H1 (cell line): ENCODE results near the gene AAGAB. TPM values are rescaled to one million over a fixed set of nuclear protein-coding genes. Genes with fewer than 3 reads are reported as not detected.

Experiments used
- CTCF ChIA-PET: fragments of 300-600 bp; sonication (Branson Sonifier 250); formaldehyde crosslinking; loops from one replicate; lab custom pipeline; 2021; ENCODE audit not compliant: partially characterized antibody; lab: Charles Lee
- POLR2A ChIA-PET: fragments of 300-600 bp; sonication (Branson Sonifier 250); formaldehyde crosslinking; loops from one replicate; lab custom pipeline; 2021; ENCODE audit warnings: inconsistent platforms; ENCODE audit not compliant: partially characterized antibody; lab: Charles Lee
- DNase-seq, 2 experiments: peaks; one replicate each; pipeline versions ENCODE4 v3.0.0 to v3.0.0-alpha.2; 2010 to 2022; ENCODE audit warnings: low spot score in 2 of 2, low read depth in 1 of 2, mixed read lengths in 1 of 2
- FAIRE-seq: peaks from 2 replicates; lab custom pipeline; 2011; peaks lifted over from hg19 to GRCh38; lab: Jason Lieb, UNC
- H2AFZ ChIP-seq: 2 replicates; pipeline ENCODE4 v1.8.1; 2012; ENCODE audit warnings: low read length, inconsistent platforms
- H2AK5ac ChIP-seq: 2 replicates; pipeline ENCODE4 v1.6.1; 2013; ENCODE audit warnings: low read depth, low read length
- H2BK120ac ChIP-seq: replicated peaks from 2 replicates; pipeline ENCODE3; 2013; ENCODE audit warnings: low read depth, low read length, inconsistent platforms
- H2BK12ac ChIP-seq: 2 replicates; pipeline ENCODE4 v1.6.1; 2013; ENCODE audit warnings: low read depth, low read length
- H2BK15ac ChIP-seq: 2 replicates; pipeline ENCODE4 v1.6.1; 2013; ENCODE audit warnings: low read length
- H2BK20ac ChIP-seq: 2 replicates; pipeline ENCODE4 v1.6.1; 2013; ENCODE audit warnings: low read length
- H2BK5ac ChIP-seq: 2 replicates; pipeline ENCODE4 v1.6.1; 2013; ENCODE audit warnings: low read depth, low read length
- H3K14ac ChIP-seq: 2 replicates; pipeline ENCODE4 v1.6.1; 2013; ENCODE audit warnings: inconsistent platforms; ENCODE audit not compliant: insufficient read length
- H3K18ac ChIP-seq: 2 replicates; pipeline ENCODE4 v1.6.1; 2013; ENCODE audit warnings: low read length; ENCODE audit errors: extremely low read depth
- H3K23ac ChIP-seq: 2 replicates; pipeline ENCODE4 v1.6.1; 2013; ENCODE audit warnings: inconsistent platforms; ENCODE audit not compliant: insufficient read length
- H3K23me2 ChIP-seq: 2 replicates; pipeline ENCODE4 v1.6.1; 2013; ENCODE audit warnings: low read depth, low read length
- H3K27ac ChIP-seq: 2 replicates; pipeline ENCODE4 v1.6.1; 2011; ENCODE audit warnings: low read depth, low read length, inconsistent platforms
- H3K27me3 ChIP-seq, 4 experiments: replicated peaks in 1 of 4; 1 replicate in 1 of 4; 2 replicates in 3 of 4; pipeline versions ENCODE4 v1.6.1 to v1.8.1; 2011 to 2013; ENCODE audit warnings: low read length in 3 of 4, mild to moderate bottlenecking in 3 of 4, inconsistent platforms in 2 of 4, mixed read lengths in 2 of 4, moderate library complexity in 1 of 4; ENCODE audit not compliant: control insufficient read depth in 3 of 4, insufficient read depth in 3 of 4; ENCODE audit errors: extremely low read depth in 1 of 4
- H3K36me3 ChIP-seq, 4 experiments: 2 replicates each; pipeline versions ENCODE4 v1.6.1 to v1.8.1; 2011 to 2013; ENCODE audit warnings: mild to moderate bottlenecking in 4 of 4, low read length in 3 of 4, moderate library complexity in 2 of 4, control low read depth in 1 of 4, inconsistent platforms in 1 of 4; ENCODE audit not compliant: insufficient read depth in 4 of 4, control insufficient read depth in 2 of 4
- H3K4ac ChIP-seq: replicated peaks from 2 replicates; pipeline ENCODE3; 2013; ENCODE audit warnings: low read length, low read depth, mixed read lengths, inconsistent platforms; ENCODE audit not compliant: insufficient read length
- H3K4me1 ChIP-seq, 4 experiments: replicated peaks in 1 of 4; 1 replicate in 1 of 4; 2 replicates in 3 of 4; pipeline versions ENCODE4 v1.6.1 to v1.8.1; 2011 to 2013; ENCODE audit warnings: low read length in 3 of 4, inconsistent platforms in 2 of 4, mixed read lengths in 1 of 4; ENCODE audit not compliant: insufficient read depth in 4 of 4, control insufficient read depth in 3 of 4
- H3K4me2 ChIP-seq, 2 experiments: 2 replicates each; pipeline versions ENCODE4 v1.6.1 to v1.8.1; 2011 to 2013; ENCODE audit warnings: low read depth in 2 of 2, low read length in 2 of 2, control low read depth in 1 of 2, inconsistent platforms in 1 of 2, mild to moderate bottlenecking in 1 of 2; ENCODE audit not compliant: insufficient read depth in 1 of 2
- H3K4me3 ChIP-seq, 4 experiments: fragments of 200-600, 300-600 bp in 1 of 4; sonication (generic), shearing (Covaris generic), sonication (Bioruptor Twin) in 1 of 4; 2 replicates each; pipeline versions ENCODE4 v1.5.1 to v1.8.1; 2011 to 2016; ENCODE audit warnings: low read length in 4 of 4, low read depth in 3 of 4, control low read depth in 2 of 4, inconsistent platforms in 2 of 4, mild to moderate bottlenecking in 2 of 4, mixed read lengths in 1 of 4, moderate library complexity in 1 of 4; ENCODE audit not compliant: insufficient read depth in 2 of 4; ENCODE audit errors: extremely low read depth in 1 of 4
- H3K56ac ChIP-seq: replicated peaks from 2 replicates; pipeline ENCODE3; 2013; ENCODE audit warnings: low read depth, mild to moderate bottlenecking, mixed read lengths, low read length, inconsistent platforms; ENCODE audit not compliant: insufficient read length
- H3K79me1 ChIP-seq: 2 replicates; pipeline ENCODE4 v1.6.1; 2013; ENCODE audit warnings: low read depth, low read length, control low read depth
- H3K79me2 ChIP-seq, 2 experiments: 2 replicates each; pipeline versions ENCODE4 v1.6.1 to v1.8.1; 2012 to 2013; ENCODE audit warnings: low read length in 2 of 2, mild to moderate bottlenecking in 2 of 2, inconsistent platforms in 1 of 2; ENCODE audit not compliant: insufficient read depth in 2 of 2, control insufficient read depth in 1 of 2
- H3K9ac ChIP-seq, 4 experiments: replicated peaks in 1 of 4; 1 replicate in 1 of 4; 2 replicates in 3 of 4; pipeline versions ENCODE4 v1.6.1 to v1.8.1; 2011 to 2013; ENCODE audit warnings: low read depth in 3 of 4, low read length in 3 of 4, control low read depth in 2 of 4, mild to moderate bottlenecking in 2 of 4, moderate library complexity in 2 of 4, inconsistent platforms in 1 of 4; ENCODE audit errors: extremely low read depth in 1 of 4
- H3K9me3 ChIP-seq, 2 experiments: 2 replicates each; pipeline versions ENCODE4 v1.6.1 to v1.8.1; 2012 to 2013; ENCODE audit warnings: mild to moderate bottlenecking in 2 of 2, moderate library complexity in 2 of 2, control low read depth in 1 of 2, inconsistent platforms in 1 of 2, low read depth in 1 of 2, low read length in 1 of 2, mixed read lengths in 1 of 2; ENCODE audit not compliant: insufficient read depth in 2 of 2
- H4K20me1 ChIP-seq, 2 experiments: replicated peaks in 1 of 2; 2 replicates each; pipeline versions ENCODE3 to v1.8.1; 2011 to 2013; ENCODE audit warnings: inconsistent platforms in 2 of 2, low read length in 2 of 2, mild to moderate bottlenecking in 1 of 2; ENCODE audit not compliant: insufficient read depth in 2 of 2, control insufficient read depth in 1 of 2
- H4K5ac ChIP-seq: 2 replicates; pipeline ENCODE4 v1.6.1; 2013; ENCODE audit warnings: low read length, low read depth, mixed read lengths, inconsistent platforms; ENCODE audit not compliant: insufficient read length
- H4K8ac ChIP-seq: 2 replicates; pipeline ENCODE4 v1.8.0; 2013; ENCODE audit warnings: mild to moderate bottlenecking, moderate library complexity, low read length, inconsistent platforms; ENCODE audit not compliant: insufficient read depth; ENCODE audit errors: extremely low read depth
- H4K91ac ChIP-seq: replicated peaks from 2 replicates; pipeline ENCODE3; 2013; ENCODE audit warnings: low read length, mixed read lengths, inconsistent platforms; ENCODE audit not compliant: insufficient read length
- BCL11A ChIP-seq, 2 experiments: IDR thresholded peaks; one replicate each; pipeline ENCODE4 v1.6.1; 2011; ENCODE audit warnings: low read depth in 2 of 2, low read length in 2 of 2, mild to moderate bottlenecking in 2 of 2
- CEBPB ChIP-seq: IDR thresholded peaks from 2 replicates; pipeline ENCODE4 v1.6.1; 2012; ENCODE audit warnings: low read depth, low read length
- CHD1 ChIP-seq: IDR thresholded peaks from 2 replicates; pipeline ENCODE4 v1.6.1; 2012; ENCODE audit warnings: low read depth, low read length, improper control_type of control experiment
- CREB1 ChIP-seq: IDR thresholded peaks from 2 replicates; pipeline ENCODE4 v1.6.1; 2012; ENCODE audit warnings: inconsistent platforms
- FOSL1 ChIP-seq: IDR thresholded peaks from 2 replicates; pipeline ENCODE4 v1.6.1; 2011; ENCODE audit warnings: mild to moderate bottlenecking, low read depth, low read length, moderate library complexity; ENCODE audit not compliant: insufficient read depth
- HDAC6 ChIP-seq: IDR thresholded peaks from one replicate; pipeline ENCODE4 v1.7.1; 2012; ENCODE audit warnings: low read depth, mild to moderate bottlenecking, inconsistent platforms, low read length, moderate library complexity
- JUN ChIP-seq: IDR thresholded peaks from 2 replicates; pipeline ENCODE4 v1.6.1; 2011; ENCODE audit warnings: low read depth, mild to moderate bottlenecking, improper control_type of control experiment, low read length
- MAFK ChIP-seq: IDR thresholded peaks from 2 replicates; pipeline ENCODE4 v1.6.1; 2012; ENCODE audit warnings: low read depth, mild to moderate bottlenecking, improper control_type of control experiment, low read length
- POU5F1 ChIP-seq: IDR thresholded peaks from 2 replicates; pipeline ENCODE4 v1.6.1; 2011; ENCODE audit warnings: low read depth, mild to moderate bottlenecking, low read length, moderate library complexity
- RBBP5 ChIP-seq: IDR thresholded peaks from 2 replicates; pipeline ENCODE4 v1.7.1; 2012; ENCODE audit warnings: low read depth, mild to moderate bottlenecking, inconsistent platforms, low read length, moderate library complexity, borderline replicate concordance
- RXRA ChIP-seq: IDR thresholded peaks from 2 replicates; pipeline ENCODE4 v1.6.1; 2011; ENCODE audit warnings: low read depth, mild to moderate bottlenecking, low read length, moderate library complexity; ENCODE audit not compliant: insufficient read depth
- SIRT6 ChIP-seq: IDR thresholded peaks from one replicate; pipeline ENCODE4 v1.7.1; 2012; ENCODE audit warnings: low read length, inconsistent platforms
- SIX5 ChIP-seq: IDR thresholded peaks from 2 replicates; pipeline ENCODE4 v1.6.1; 2011; ENCODE audit warnings: mild to moderate bottlenecking, low read depth, low read length
- USF2 ChIP-seq: IDR thresholded peaks from 2 replicates; pipeline ENCODE4 v1.6.1; 2011; ENCODE audit warnings: low read length, improper control_type of control experiment
- whole genome bisulfite sequencing, 2 experiments: shearing (Covaris generic) in 1 of 2; methylation state at CpG; one replicate each; pipeline versions ENCODE4 v1.1.6 to v1.1.7; 2013 to 2015; ENCODE audit warnings: low lambda C conversion rate in 2 of 2, mixed read lengths in 2 of 2, inconsistent platforms in 1 of 2, low coverage in 1 of 2, missing lambda C conversion rate in 1 of 2; ENCODE audit not compliant: insufficient replicate concordance in 2 of 2, insufficient coverage in 1 of 2, insufficient read length in 1 of 2; ENCODE audit errors: extremely low coverage in 1 of 2, missing lambda C conversion rate in 1 of 2; 5-methylcytosine and 5-hydroxymethylcytosine counted together
- polyA plus RNA-seq, 7 experiments: library from polyadenylated mRNA; depleted of rRNA in 3 of 7; stranded (reverse) in 5 of 7; unstranded in 2 of 7; fragments of >200 nt in 5 of 7; fragments of 200-250 nt in 2 of 7; gene quantifications; 1 replicate in 5 of 7; 2 replicates in 1 of 7; 4 replicates in 1 of 7; pipeline versions ENCODE4 v1.2.1 to v1.2.3, GENCODE V29; 2011 to 2013; ENCODE audit warnings: missing spikeins in 2 of 7, mixed read lengths in 2 of 7
- total RNA-seq: library from RNA; stranded (reverse); fragmentation: NEBNext Ultra II Directional; extraction: Animal tissue kit (Norgen Biotek cat#: 25700); gene quantifications from 2 replicates; pipeline ENCODE4 v1.2.1, GENCODE V29; 2021

AAGAB gene
- total and polyA plus RNA-seq, 2 of the 8 experiments (the other 6 are each of a cell fraction or from before 2014, with no cell fraction given), result 20.1 to 45.9 TPM

- Histone ChIP-seq H3K14ac (no peak overlapping the region), H3K27me3 (no peaks in the 10 kb centered on the region), H2BK5ac (no peak overlapping the region), H3K4me1 (peaks cover 4 to 23% (median 11%) of the 10 kb centered on the region in 4 experiments), H4K91ac (no peak overlapping the region), H2BK12ac (no peak overlapping the region), H3K4me2 (no peak overlapping the region), H3K9me3 (no peaks in the 10 kb centered on the region), H3K79me2 (no peaks in the 10 kb centered on the region), H3K9ac (no peak overlapping the region), H3K4me3 (no peak overlapping the region), H4K20me1 (peaks cover 0 to 3% of the 10 kb centered on the region in 2 experiments), H4K8ac (no peak overlapping the region)
- no peak for TF ChIP-seq RXRA
- TF ChIP-seq MAFK, result no peak
- no peak for TF ChIP-seq SIRT6
- TF ChIP-seq HDAC6, result no peak
- no peak for TF ChIP-seq FOSL1
- no peak for TF ChIP-seq CEBPB
- TF ChIP-seq POU5F1, result no peak
- no peak for TF ChIP-seq RBBP5
- no peak for TF ChIP-seq SIX5
- TF ChIP-seq CHD1, result no peak
- TF ChIP-seq CREB1, result no peak
- no peak for TF ChIP-seq USF2
- TF ChIP-seq BCL11A (IDR thresholded peaks at IDR 0.05; ENCODE audit: low read depth in 2 of 2, low read length in 2 of 2), result no peak
- no peak for TF ChIP-seq JUN
- TF ChIP-seq, all 59 proteins: peak for 0
- no peaks in the 10 kb centered on the region for H3K23me2 ChIP-seq
- H4K5ac ChIP-seq, result no peak overlapping the region
- no peak overlapping the region for H2AK5ac ChIP-seq
- ChIA-PET CTCF (interaction anchor here (0.6 to 1.8 kb wide), 5 partner anchors 10 to 300 kb away, joined by 3 to 10 read pairs (median 4); no protein-coding TSS in a partner anchor), POLR2A (interaction anchor here (0.6 to 1.3 kb wide), 3 partner anchors 9 to 556 kb away, joined by 3 to 4 read pairs (median 3); no protein-coding TSS in a partner anchor)
- WGBS, 2 experiments, result 88% methylated on average over 6 of the region's 6 CpGs; no CpG with 5 or more reads in 1 of the 2 experiments
- FAIRE-seq, result no peak
- no peak overlapping the region for H2AFZ ChIP-seq
- DNase-seq, result no peak
- H2BK15ac ChIP-seq, result no peak overlapping the region
- no peak overlapping the region for H2BK120ac ChIP-seq
- peaks cover 2% of the 10 kb centered on the region; the same call in 1 of the 2 replicates for H3K79me1 ChIP-seq
- no peak overlapping the region for H3K56ac ChIP-seq
- no peak overlapping the region for H3K18ac ChIP-seq
- H2BK20ac ChIP-seq, result no peak overlapping the region
- no peak overlapping the region for H3K27ac ChIP-seq
- no peaks in the 10 kb centered on the region for H3K36me3 ChIP-seq
- H3K4ac ChIP-seq, result no peak overlapping the region
- H3K23ac ChIP-seq, result no peak overlapping the region
Observed at GRCh38 chr15:67177752-67178151, 76.7 kb downstream of the AAGAB start.
